ENCODE results near the gene DTX2. TPM values are rescaled to one million over a fixed set of nuclear protein-coding genes. Genes with fewer than 3 reads are reported as not detected.
"Not testable (repeated sequence)": the region's sequence is repeated elsewhere in the genome, so short reads cannot be mapped to it uniquely, and the experiment has no call there.

DTX2 gene
- polyA plus RNA-seq, 2 of the 4 experiments (the other 2 are of a cell fraction), result 11.2 to 52.7 TPM

DNA sequence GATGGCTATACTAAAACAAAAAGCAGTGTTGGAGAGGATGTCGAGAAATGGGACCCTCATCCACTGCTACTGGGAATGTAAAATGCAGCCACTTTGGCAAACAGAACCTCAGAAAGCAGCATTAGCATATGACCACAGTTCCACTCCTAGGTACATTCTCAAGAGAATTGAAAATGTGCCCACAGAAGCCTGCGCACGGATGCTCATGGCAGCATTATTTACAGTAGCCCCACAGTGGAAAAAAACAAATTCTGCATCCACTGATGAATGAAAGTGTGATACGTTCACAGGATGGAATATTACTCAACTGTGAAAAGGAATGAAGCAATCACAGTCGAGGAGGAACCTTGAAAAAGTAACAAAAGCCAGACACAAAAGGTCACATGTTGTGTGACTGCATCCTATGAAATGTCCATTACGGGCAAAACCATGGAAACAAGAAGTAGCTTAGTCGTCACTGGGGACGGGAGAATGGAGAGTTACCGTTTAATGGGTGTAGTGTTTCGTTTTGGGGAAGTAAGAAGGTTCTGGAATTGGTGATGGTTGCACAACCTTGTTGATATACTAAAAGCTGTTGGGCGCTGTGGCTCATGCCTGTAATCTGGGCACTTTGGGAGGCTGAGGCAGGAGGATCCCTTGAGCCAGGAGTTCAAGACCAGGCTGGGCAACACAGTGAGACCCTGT, 46.4 kb downstream of the DTX2 start:
- Histone ChIP-seq H3K27ac (no peak overlapping the region), H3K4me2 (no peak overlapping the region), H3K4me1 (peaks cover 36% of the 10 kb centered on the region), H3K9me3 (no peaks in the 10 kb centered on the region), H3K4me3 (no peak overlapping the region)
- ChIA-PET CTCF (no interaction called here), POLR2A (no interaction called here)
- DNase-seq (ENCODE audit: low read depth in 1 of 2, low spot score in 1 of 2), result peak in 1 of 2 experiments; percentile 48
- FAIRE-seq, result no peak
- WGBS (ENCODE audit: missing lambda C conversion rate), result 78% methylated on average over 11 of the region's 11 CpGs
- no peak for ATAC-seq
- TF ChIP-seq CEBPB (IDR thresholded peaks at IDR 0.05) (peak; percentile 50 to 52; a peak in 2 of 4 replicates), HOXA7 (CRISPR knock-in tag; IDR thresholded peaks at IDR 0.05) (0 out of 2 replicates have a peak, but pooled peaks have one; percentile 33), FOSL2 (IDR thresholded peaks at IDR 0.05) (no peak), FOSL2 (CRISPR knock-in tag; IDR thresholded peaks at IDR 0.05) (no peak), MAFK (IDR thresholded peaks at IDR 0.05; ENCODE audit: partially characterized antibody) (peak; percentile 1)
- TF ChIP-seq, protein P1, sequence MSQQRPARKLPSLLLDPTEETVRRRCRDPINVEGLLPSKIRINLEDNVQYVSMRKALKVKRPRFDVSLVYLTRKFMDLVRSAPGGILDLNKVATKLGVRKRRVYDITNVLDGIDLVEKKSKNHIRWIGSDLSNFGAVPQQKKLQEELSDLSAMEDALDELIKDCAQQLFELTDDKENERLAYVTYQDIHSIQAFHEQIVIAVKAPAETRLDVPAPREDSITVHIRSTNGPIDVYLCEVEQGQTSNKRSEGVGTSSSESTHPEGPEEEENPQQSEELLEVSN (IDR thresholded peaks at IDR 0.05; ENCODE audit: borderline replicate concordance, low read depth), result no peak

DNA sequence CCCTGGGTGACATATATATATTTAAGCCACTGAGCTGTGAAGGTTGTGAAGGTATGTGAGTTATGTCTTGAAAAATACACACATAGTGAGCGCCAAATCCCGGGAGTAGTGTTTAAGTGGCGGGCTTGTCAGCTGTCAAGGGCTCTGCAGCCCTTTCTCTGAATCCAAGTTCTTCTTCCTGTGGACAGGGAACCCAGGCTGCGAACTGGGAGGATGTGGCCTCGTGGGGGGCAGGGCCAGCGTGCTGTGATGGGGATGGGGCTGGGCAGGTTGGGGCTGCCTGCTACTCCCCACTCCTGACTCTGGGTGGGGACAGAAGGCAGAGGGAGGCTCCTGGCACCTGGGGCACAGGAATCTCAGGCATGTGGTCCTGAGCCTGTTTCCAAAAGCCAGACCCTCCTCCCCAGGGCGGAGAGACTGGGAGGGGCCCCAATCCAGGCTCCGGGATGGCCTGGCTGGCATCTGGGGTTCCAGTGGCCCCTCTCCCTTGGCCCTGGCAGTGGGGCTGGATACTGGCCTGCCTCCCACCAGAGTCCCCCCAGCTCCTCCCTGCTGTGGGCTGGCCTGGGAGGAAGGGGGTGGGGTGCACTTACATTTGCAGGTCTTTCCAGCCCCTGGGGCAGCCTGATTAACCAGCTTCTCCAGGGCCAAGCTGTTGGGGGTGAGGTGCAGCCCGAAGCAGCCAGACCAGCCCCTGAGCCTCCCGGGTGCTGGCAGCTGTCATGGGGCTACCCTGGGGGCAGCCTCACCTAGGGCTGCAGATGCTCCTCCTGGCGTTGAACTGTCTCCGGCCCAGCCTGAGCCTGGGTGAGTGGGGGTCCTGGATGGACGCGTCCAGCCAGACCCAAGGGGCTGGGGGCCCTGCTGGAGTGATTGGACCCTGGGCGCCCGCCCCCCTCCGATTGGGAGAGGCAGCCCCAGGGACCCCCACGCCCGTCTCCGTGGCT, 48.7 kb downstream of the DTX2 start, which contains the start of gene UPK3B:
Gene UPK3B, plus strand, starts transcription at position 622 of the 947 bp plus-strand sequence. Its CDS starts 101 bp downstream, at position 723.
- DNase-seq (ENCODE audit: low read depth in 1 of 2, low spot score in 1 of 2) (peak in 1 of 2 experiments; percentile 51), FAIRE-seq (no peak), ATAC-seq (peak; percentile 2 to 5; a peak in 5 of 6 replicates)
- ChIA-PET POLR2A (interaction anchor here (1.3 kb wide), 1 partner anchor 495 kb away, joined by 5 read pairs; no protein-coding TSS in a partner anchor), CTCF (no interaction called here)
- H3K27ac ChIP-seq, result peak within 1 kb of the TSS; percentile 89
- 37% methylated on average over 15 of the region's 20 CpGs for WGBS (ENCODE audit: missing lambda C conversion rate)
- peak within 1 kb of the TSS; percentile 79 for H3K4me2 ChIP-seq
- peaks cover 37% of the 10 kb centered on the region for H3K4me1 ChIP-seq
- peak within 1 kb of the TSS; percentile 50 for H3K4me3 ChIP-seq
- no peak for TF ChIP-seq PHF8 (IDR thresholded peaks at IDR 0.05; ENCODE audit: borderline replicate concordance, low read depth)
- TF ChIP-seq, protein P2, sequence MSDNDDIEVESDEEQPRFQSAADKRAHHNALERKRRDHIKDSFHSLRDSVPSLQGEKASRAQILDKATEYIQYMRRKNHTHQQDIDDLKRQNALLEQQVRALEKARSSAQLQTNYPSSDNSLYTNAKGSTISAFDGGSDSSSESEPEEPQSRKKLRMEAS (IDR thresholded peaks at IDR 0.05), result peak; percentile 48; the same call in 1 of the 2 replicates
- TF ChIP-seq, protein P3, sequence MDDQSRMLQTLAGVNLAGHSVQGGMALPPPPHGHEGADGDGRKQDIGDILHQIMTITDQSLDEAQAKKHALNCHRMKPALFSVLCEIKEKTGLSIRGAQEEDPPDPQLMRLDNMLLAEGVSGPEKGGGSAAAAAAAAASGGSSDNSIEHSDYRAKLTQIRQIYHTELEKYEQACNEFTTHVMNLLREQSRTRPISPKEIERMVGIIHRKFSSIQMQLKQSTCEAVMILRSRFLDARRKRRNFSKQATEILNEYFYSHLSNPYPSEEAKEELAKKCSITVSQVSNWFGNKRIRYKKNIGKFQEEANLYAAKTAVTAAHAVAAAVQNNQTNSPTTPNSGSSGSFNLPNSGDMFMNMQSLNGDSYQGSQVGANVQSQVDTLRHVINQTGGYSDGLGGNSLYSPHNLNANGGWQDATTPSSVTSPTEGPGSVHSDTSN (IDR thresholded peaks at IDR 0.05), result peak; percentile 47; the same call in 1 of the 2 replicates
- H3K9me3 ChIP-seq, result no peaks in the 10 kb centered on the region

DNA sequence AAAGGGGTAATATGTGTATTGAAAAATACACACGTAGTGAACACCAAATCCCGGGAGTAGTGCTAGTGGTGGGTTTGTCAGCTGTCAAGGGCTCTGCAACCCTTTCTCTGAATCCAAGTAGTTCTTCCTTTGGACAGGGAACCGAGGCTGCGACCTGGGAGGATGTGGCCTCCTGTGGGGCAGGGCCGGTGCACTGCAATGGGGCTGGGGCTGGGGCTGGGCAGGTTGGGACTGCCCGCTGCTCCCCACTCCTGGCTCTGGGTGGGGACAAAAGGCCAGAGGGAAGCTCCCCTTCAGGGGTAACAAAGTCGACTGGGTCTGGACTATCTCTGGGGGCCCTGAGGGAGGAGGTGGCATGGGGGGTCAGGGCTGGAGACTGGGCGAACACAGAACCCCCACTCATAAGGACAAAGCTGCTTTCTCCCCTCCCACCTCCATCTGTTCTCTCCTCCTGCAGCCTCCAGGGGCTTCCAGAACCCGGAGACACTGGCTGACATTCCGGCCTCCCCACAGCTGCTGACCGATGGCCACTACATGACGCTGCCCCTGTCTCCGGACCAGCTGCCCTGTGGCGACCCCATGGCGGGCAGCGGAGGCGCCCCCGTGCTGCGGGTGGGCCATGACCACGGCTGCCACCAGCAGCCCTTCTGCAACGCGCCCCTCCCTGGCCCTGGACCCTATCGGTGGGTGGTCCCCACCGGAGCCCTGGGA, 49.8 kb downstream of the DTX2 start:
- Histone ChIP-seq H3K27ac (peak overlapping the region; percentile 89), H3K4me3 (peak overlapping the region; percentile 50), H3K4me2 (peak overlapping the region; percentile 79), H3K4me1 (peaks cover 31% of the 10 kb centered on the region)
- WGBS (ENCODE audit: missing lambda C conversion rate), result 43% methylated on average over 4 of the region's 24 CpGs
- DNase-seq (ENCODE audit: low read depth in 1 of 2, low spot score in 1 of 2); H3K9me3 ChIP-seq; FAIRE-seq; CTCF ChIA-PET; POLR2A ChIA-PET: not testable (repeated sequence)
- peak; percentile 18 to 26 for ATAC-seq

DNA sequence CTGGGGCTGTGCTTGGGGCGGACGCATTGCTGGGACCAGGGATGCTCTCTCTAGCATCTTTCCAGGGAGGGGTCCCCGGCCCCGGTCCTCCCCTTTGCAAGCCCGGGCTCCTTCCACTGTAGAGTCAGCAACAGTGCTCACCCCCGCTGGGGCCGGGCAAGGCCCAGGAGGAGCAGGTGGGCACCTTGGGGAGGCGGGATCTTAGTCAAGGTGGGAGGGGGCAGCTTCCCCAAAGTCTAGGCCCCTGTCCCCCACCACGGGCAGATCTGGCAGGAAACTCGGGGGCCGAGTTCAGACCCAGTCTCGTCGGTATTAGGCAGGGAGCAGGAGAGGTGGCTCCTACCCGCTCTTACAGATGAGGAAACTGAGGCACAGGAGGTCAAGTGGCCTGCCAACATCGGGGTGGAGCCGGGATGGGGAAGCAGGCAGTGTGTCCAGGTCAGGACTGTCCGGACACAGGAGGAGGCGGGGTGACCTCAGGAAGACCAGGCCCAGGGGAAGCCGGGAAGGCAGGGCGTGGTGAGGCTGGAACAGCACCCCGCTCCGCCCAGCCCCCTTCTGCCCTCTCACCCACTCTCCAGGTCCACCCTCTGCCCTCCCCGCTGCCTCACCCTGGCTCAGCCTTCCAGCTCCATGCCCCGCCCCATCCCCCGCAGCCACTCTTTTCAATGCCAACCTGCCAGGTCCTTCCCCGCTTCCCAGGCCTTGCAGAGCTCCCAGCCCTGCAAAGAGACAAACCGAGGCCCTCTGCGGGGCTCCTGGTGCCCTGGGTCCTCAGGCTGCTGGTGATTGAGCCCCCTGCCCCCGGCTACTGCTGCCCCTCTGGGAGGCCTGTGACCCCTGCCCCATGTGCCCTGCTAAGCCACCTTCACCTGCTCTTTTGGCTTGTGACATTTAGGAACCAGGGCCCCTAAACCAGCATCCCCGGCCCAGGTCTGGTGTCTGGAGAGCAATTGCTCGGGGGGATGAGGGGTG, 50.7 kb downstream of the DTX2 start:
- WGBS (ENCODE audit: missing lambda C conversion rate), result no CpG with 5 or more reads among the region's 31 CpGs
- H3K4me2 ChIP-seq, result peak overlapping the region; percentile 79

More for the DNA sequence above, 50.7 kb downstream of the DTX2 start:
- POLR2A ChIA-PET; DNase-seq (ENCODE audit: low read depth in 1 of 2, low spot score in 1 of 2); H3K9me3 ChIP-seq: not testable (repeated sequence)
- CTCF ChIA-PET, result interaction anchor here (1.0 kb wide), 1 partner anchor 844 kb away, joined by 3 read pairs; no protein-coding TSS in a partner anchor
- H3K27ac ChIP-seq, result peak overlapping the region; percentile 89 to 96
- peak; percentile 98 for FAIRE-seq
- peak; percentile 28; the same call in 1 of the 2 replicates for TF ChIP-seq POLR2A (IDR thresholded peaks at IDR 0.05; ENCODE audit: low read length)
- peaks cover 31% of the 10 kb centered on the region for H3K4me1 ChIP-seq
- ATAC-seq, result peak; percentile 77 to 93
- H3K4me3 ChIP-seq, result peak overlapping the region; percentile 50

All from A549 (cell line).